SK-N-SH (cell line): Measurements from ENCODE around the gene UBAC2. TPM values are rescaled to one million over a fixed set of nuclear protein-coding genes. Genes with fewer than 3 reads are reported as not detected.

Source experiments
- CTCF ChIA-PET: fragments of 300-600, 350-600 bp; formaldehyde crosslinking; extraction: SDS; loops from one replicate; lab custom pipeline; 2021; lab: Yijun Ruan, JAX
- POLR2A ChIA-PET: fragments of 350-600 bp; sonication (Branson Sonifier 250); formaldehyde crosslinking; extraction: SDS; loops from one replicate; lab custom pipeline; 2020; ENCODE audit warnings: antibody characterized with exemption, inconsistent platforms; lab: Yijun Ruan, JAX
- DNase-seq: peaks from one replicate; pipeline ENCODE4 v3.0.0; 2012
- H2AFZ ChIP-seq: fragments of 200-600 bp; sonication (generic); 2 replicates; pipeline ENCODE4 v1.8.1; 2016; ENCODE audit warnings: antibody characterized with exemption, mild to moderate bottlenecking, low read depth
- H3F3A ChIP-seq: fragments of 200-600 bp; sonication (generic); replicated peaks from 2 replicates; pipeline ENCODE3; 2016; ENCODE audit warnings: antibody characterized with exemption, mild to moderate bottlenecking; ENCODE audit not compliant: insufficient read depth
- H3K27ac ChIP-seq, 2 experiments: fragments of 200-500 bp in 1 of 2; fragments of 200-600 bp in 1 of 2; sonication (Bioruptor generic) in 1 of 2; sonication (generic), shearing (Covaris generic) in 1 of 2; 2 replicates each; pipeline versions ENCODE4 v1.5.1 to v1.6.1; 2014 to 2016; ENCODE audit warnings: low read depth in 2 of 2, inconsistent platforms in 1 of 2, low read length in 1 of 2, mild to moderate bottlenecking in 1 of 2, mixed read lengths in 1 of 2
- H3K27me3 ChIP-seq: fragments of 200-600 bp; sonication (generic), shearing (Covaris generic); 2 replicates; pipeline ENCODE4 v1.6.1; 2016; ENCODE audit warnings: mixed run types; ENCODE audit not compliant: insufficient read depth
- H3K36me3 ChIP-seq, 2 experiments: fragments of 200-500 bp in 1 of 2; fragments of 200-600 bp in 1 of 2; sonication (Bioruptor generic) in 1 of 2; sonication (generic) in 1 of 2; replicated peaks in 1 of 2; 2 replicates each; pipeline versions ENCODE3 to v1.5.1; 2014 to 2016; ENCODE audit warnings: low read length in 1 of 2, mild to moderate bottlenecking in 1 of 2; ENCODE audit not compliant: insufficient read depth in 2 of 2, control insufficient read depth in 1 of 2
- H3K4me1 ChIP-seq, 2 experiments: fragments of 200-500 bp in 1 of 2; fragments of 200-600 bp in 1 of 2; sonication (Bioruptor generic) in 1 of 2; sonication (generic), shearing (Covaris generic) in 1 of 2; 2 replicates each; pipeline versions ENCODE4 v1.5.1 to v1.6.1; 2014 to 2016; ENCODE audit warnings: low read depth in 1 of 2, low read length in 1 of 2, mixed run types in 1 of 2; ENCODE audit not compliant: insufficient read depth in 2 of 2, control insufficient read depth in 1 of 2
- H3K4me2 ChIP-seq: fragments of 200-600 bp; sonication (generic), shearing (Covaris generic); 2 replicates; pipeline ENCODE4 v1.6.1; 2017; ENCODE audit warnings: mixed run types
- H3K4me3 ChIP-seq, 2 experiments: fragments of 200-500 bp in 1 of 2; fragments of 200-600 bp in 1 of 2; sonication (Bioruptor generic) in 1 of 2; sonication (generic), shearing (Covaris generic) in 1 of 2; 2 replicates each; pipeline versions ENCODE4 v1.5.1 to v1.8.1; 2014 to 2016; ENCODE audit warnings: low read depth in 2 of 2, inconsistent platforms in 1 of 2, low read length in 1 of 2, mild to moderate bottlenecking in 1 of 2, mixed read lengths in 1 of 2, moderate library complexity in 1 of 2
- H3K79me2 ChIP-seq: fragments of 200-600 bp; sonication (generic); 2 replicates; pipeline ENCODE4 v1.8.1; 2017; ENCODE audit warnings: mild to moderate bottlenecking; ENCODE audit not compliant: insufficient read depth
- H3K9ac ChIP-seq: fragments of 200-600 bp; sonication (generic); 2 replicates; pipeline ENCODE4 v1.6.1; 2017; ENCODE audit warnings: mixed run types
- H3K9me2 ChIP-seq: fragments of 200-600 bp; sonication (generic); 2 replicates; pipeline ENCODE4 v1.6.1; 2017; ENCODE audit warnings: mixed run types
- H3K9me3 ChIP-seq: fragments of 200-600 bp; sonication (generic); 2 replicates; pipeline ENCODE4 v1.6.1; 2017; ENCODE audit warnings: mixed run types, mild to moderate bottlenecking, moderate library complexity
- H4K20me1 ChIP-seq: fragments of 200-600 bp; sonication (generic); 2 replicates; pipeline ENCODE4 v1.6.1; 2017; ENCODE audit warnings: mild to moderate bottlenecking, mixed run types; ENCODE audit not compliant: insufficient read depth
- CHD2 ChIP-seq: fragments of 150-350 bp; IDR thresholded peaks from 2 replicates; pipeline ENCODE4 v1.6.1; 2018; ENCODE audit warnings: low read length; ENCODE audit not compliant: partially characterized antibody
- ELF1 ChIP-seq: IDR thresholded peaks from 2 replicates; pipeline ENCODE4 v1.4.0; 2012
- EP300 ChIP-seq, 2 experiments: IDR thresholded peaks; 2 replicates each; pipeline versions ENCODE4 v1.4.0 to v1.6.1; 2012; ENCODE audit warnings: borderline replicate concordance in 1 of 2, low read depth in 1 of 2, low read length in 1 of 2
- FOXJ3 ChIP-seq: sonication (generic); formaldehyde crosslinking; IDR thresholded peaks from 2 replicates; pipeline ENCODE4 v1.5.1; 2020; ENCODE audit warnings: mild to moderate bottlenecking, missing genetic modification reagents
- FOXM1 ChIP-seq: IDR thresholded peaks from 2 replicates; pipeline ENCODE4 v1.4.0; 2012; ENCODE audit warnings: low read depth, mild to moderate bottlenecking
- GABPA ChIP-seq: IDR thresholded peaks from 2 replicates; pipeline ENCODE4 v1.4.0; 2012; ENCODE audit warnings: low read depth, mild to moderate bottlenecking
- GATA2 ChIP-seq: sonication (generic); formaldehyde crosslinking; IDR thresholded peaks from 2 replicates; pipeline ENCODE4 v1.5.0; 2020; ENCODE audit warnings: mild to moderate bottlenecking, missing genetic modification reagents
- RAD21 ChIP-seq: IDR thresholded peaks from 2 replicates; pipeline ENCODE4 v1.6.1; 2012; ENCODE audit warnings: mild to moderate bottlenecking, low read length
- RFX5 ChIP-seq: IDR thresholded peaks from 2 replicates; pipeline ENCODE4 v1.6.1; 2012; ENCODE audit warnings: mild to moderate bottlenecking, improper control_type of control experiment, low read length
- RXRA ChIP-seq: IDR thresholded peaks from 2 replicates; pipeline ENCODE4 v1.4.0; 2012; ENCODE audit warnings: low read depth, mild to moderate bottlenecking, borderline replicate concordance
- TEAD4 ChIP-seq: IDR thresholded peaks from 2 replicates; pipeline ENCODE4 v1.4.0; 2012; ENCODE audit warnings: mild to moderate bottlenecking, borderline replicate concordance; ENCODE audit not compliant: insufficient read depth
- USF2 ChIP-seq: fragments of 150-350 bp; IDR thresholded peaks from 2 replicates; pipeline ENCODE4 v1.6.1; 2017; ENCODE audit warnings: antibody characterized with exemption, low read length, low read depth, borderline replicate concordance
- ZBTB33 ChIP-seq: IDR thresholded peaks from 2 replicates; pipeline ENCODE4 v1.4.0; 2012; ENCODE audit warnings: low read depth, borderline replicate concordance
- WGBS: methylation state at CpG from one replicate; pipeline ENCODE4 v1.1.6; 2017; ENCODE audit warnings: low lambda C conversion rate; 5-methylcytosine and 5-hydroxymethylcytosine counted together
- polyA plus RNA-seq, 3 experiments: library from polyadenylated mRNA; depleted of rRNA; stranded (reverse); fragments of >200 nt; gene quantifications; 2 replicates each; pipeline ENCODE4 v1.2.3, GENCODE V29; 2012
- TF ChIP-seq, protein P1 (sequence below): fragments of 150-350 bp; IDR thresholded peaks from 2 replicates; pipeline ENCODE4 v1.6.1; 2016; ENCODE audit warnings: mild to moderate bottlenecking, low read depth, low read length
- TF ChIP-seq, protein P2 (sequence below): IDR thresholded peaks from 2 replicates; pipeline ENCODE4 v1.4.0; 2012; ENCODE audit warnings: low read depth

Gene UBAC2
- polyA plus RNA-seq, 1 of the 3 experiments (the other 2 are of a cell fraction), result 79.0 TPM

- DNase-seq, result no peak
- ChIA-PET CTCF (interaction anchor here (2.8 kb wide), 1 partner anchor 126 kb away, joined by 9 read pairs; no protein-coding TSS in a partner anchor), POLR2A (interaction anchor here (0.6 kb wide), 1 partner anchor 201 kb away, joined by 3 read pairs; no protein-coding TSS in a partner anchor)
- no peaks in the 10 kb centered on the region for H3K79me2 ChIP-seq
- 75% methylated on average over 5 of the region's 7 CpGs for WGBS
- H3K4me2 ChIP-seq, result no peak overlapping the region
- no peak overlapping the region for H3K27ac ChIP-seq
- no peaks in the 10 kb centered on the region for H3K9me3 ChIP-seq
- no peaks in the 10 kb centered on the region for H3F3A ChIP-seq
- TF ChIP-seq FOXM1, result no peak
- TF ChIP-seq TEAD4, result no peak
- no peak for TF ChIP-seq USF2
- no peak for TF ChIP-seq ZBTB33
- TF ChIP-seq, protein P1, sequence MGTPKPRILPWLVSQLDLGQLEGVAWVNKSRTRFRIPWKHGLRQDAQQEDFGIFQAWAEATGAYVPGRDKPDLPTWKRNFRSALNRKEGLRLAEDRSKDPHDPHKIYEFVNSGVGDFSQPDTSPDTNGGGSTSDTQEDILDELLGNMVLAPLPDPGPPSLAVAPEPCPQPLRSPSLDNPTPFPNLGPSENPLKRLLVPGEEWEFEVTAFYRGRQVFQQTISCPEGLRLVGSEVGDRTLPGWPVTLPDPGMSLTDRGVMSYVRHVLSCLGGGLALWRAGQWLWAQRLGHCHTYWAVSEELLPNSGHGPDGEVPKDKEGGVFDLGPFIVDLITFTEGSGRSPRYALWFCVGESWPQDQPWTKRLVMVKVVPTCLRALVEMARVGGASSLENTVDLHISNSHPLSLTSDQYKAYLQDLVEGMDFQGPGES, result no peak
- TF ChIP-seq RXRA, result no peak
- TF ChIP-seq CHD2, result no peak
- TF ChIP-seq FOXJ3 (CRISPR knock-in tag), result no peak
- no peak for TF ChIP-seq ELF1
- no peak for TF ChIP-seq EP300 (IDR thresholded peaks at IDR 0.05; ENCODE audit: borderline replicate concordance in 1 of 2, low read depth in 1 of 2, low read length in 1 of 2)
- no peak for TF ChIP-seq GABPA
- TF ChIP-seq, protein P2, sequence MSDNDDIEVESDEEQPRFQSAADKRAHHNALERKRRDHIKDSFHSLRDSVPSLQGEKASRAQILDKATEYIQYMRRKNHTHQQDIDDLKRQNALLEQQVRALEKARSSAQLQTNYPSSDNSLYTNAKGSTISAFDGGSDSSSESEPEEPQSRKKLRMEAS, result no peak
- no peak for TF ChIP-seq GATA2 (CRISPR knock-in tag)
- TF ChIP-seq RFX5, result no peak
- no peak for TF ChIP-seq RAD21
- no peaks in the 10 kb centered on the region for H3K36me3 ChIP-seq
- no peaks in the 10 kb centered on the region for H3K9me2 ChIP-seq
- H4K20me1 ChIP-seq, result no peaks in the 10 kb centered on the region
- no peaks in the 10 kb centered on the region for H3K27me3 ChIP-seq
- H3K4me1 ChIP-seq, result no peaks in the 10 kb centered on the region
- no peak overlapping the region for H2AFZ ChIP-seq
- H3K4me3 ChIP-seq, result no peak overlapping the region
- no peak overlapping the region for H3K9ac ChIP-seq
Observed at GRCh38 chr13:99396446-99396845, 195.8 kb downstream of the UBAC2 start.
